HG03565 (cell line): ENCODE data around the gene KLF13.

Source experiments
- ATAC-seq: cut with Tn5 transposase; IDR thresholded peaks from one replicate; pipeline ENCODE4 v1.9.1; 2021; ENCODE audit warnings: mild to moderate bottlenecking, moderate library complexity; ENCODE audit not compliant: unreplicated experiment

The KLF13 gene

GRCh38 chr15:31360843-31361763 lies 34.5 kb downstream of the KLF13 start:
- peak; percentile 62 for ATAC-seq

- ATAC-seq, result no peak
These were observed 35.3 kb downstream of the KLF13 start for GRCh38 chr15:31361764-31362515.

GRCh38 chr15:31362886-31363285 lies 36.3 kb downstream of the KLF13 start:
- no peak for ATAC-seq

GRCh38 chr15:31364301-31365031 lies 37.8 kb downstream of the KLF13 start:
- no peak for ATAC-seq

- no peak for ATAC-seq
These were observed 38.5 kb downstream of the KLF13 start for GRCh38 chr15:31365032-31365654.

GRCh38 chr15:31365655-31366127 lies 39.1 kb downstream of the KLF13 start:
- ATAC-seq, result peak; percentile 30

- no peak for ATAC-seq
These were observed 39.6 kb downstream of the KLF13 start for GRCh38 chr15:31366169-31366734.

- no peak for ATAC-seq
These were observed 40.5 kb downstream of the KLF13 start for GRCh38 chr15:31367021-31367729.

GRCh38 chr15:31367730-31368344 lies 41.2 kb downstream of the KLF13 start:
- no peak for ATAC-seq

- no peak for ATAC-seq
These were observed 43.1 kb downstream of the KLF13 start for GRCh38 chr15:31369727-31370126.

- ATAC-seq, result no peak
These were observed 45.0 kb downstream of the KLF13 start for GRCh38 chr15:31371520-31372240.

- ATAC-seq, result no peak
These were observed 46.0 kb downstream of the KLF13 start for GRCh38 chr15:31372635-31373091.

- no peak for ATAC-seq
These were observed 46.6 kb downstream of the KLF13 start for GRCh38 chr15:31373096-31373865.

- no peak for ATAC-seq
These were observed 47.3 kb downstream of the KLF13 start for GRCh38 chr15:31373970-31374369.

GRCh38 chr15:31374489-31374888 lies 47.9 kb downstream of the KLF13 start:
- no peak for ATAC-seq

GRCh38 chr15:31374986-31375385 lies 48.4 kb downstream of the KLF13 start:
- ATAC-seq, result no peak

- no peak for ATAC-seq
These were observed 49.1 kb downstream of the KLF13 start for GRCh38 chr15:31375772-31376171.

GRCh38 chr15:31376511-31376910 lies 49.9 kb downstream of the KLF13 start:
- ATAC-seq, result no peak
